A673 (cell line): Measurements from ENCODE around the gene CEP41.

ENCODE experiments used
- EZH2 ChIP-seq: fragments of 200-600 bp; sonication (generic); IDR thresholded peaks from 2 replicates; pipeline ENCODE4 v1.6.1; 2017; ENCODE audit warnings: borderline replicate concordance, low read depth, mild to moderate bottlenecking, mixed read lengths, antibody characterized with exemption, low read length; ENCODE audit not compliant: poor library complexity, severe bottlenecking
- TF ChIP-seq, protein P1 (sequence below): fragments of 300-800, 200-600 bp; sonication (generic); conservative IDR thresholded peaks from 2 replicates; pipeline ENCODE4 v1.5.1; 2017; ENCODE audit warnings: low read depth, mild to moderate bottlenecking, antibody characterized with exemption, low read length, moderate library complexity, mixed read lengths

DNA sequence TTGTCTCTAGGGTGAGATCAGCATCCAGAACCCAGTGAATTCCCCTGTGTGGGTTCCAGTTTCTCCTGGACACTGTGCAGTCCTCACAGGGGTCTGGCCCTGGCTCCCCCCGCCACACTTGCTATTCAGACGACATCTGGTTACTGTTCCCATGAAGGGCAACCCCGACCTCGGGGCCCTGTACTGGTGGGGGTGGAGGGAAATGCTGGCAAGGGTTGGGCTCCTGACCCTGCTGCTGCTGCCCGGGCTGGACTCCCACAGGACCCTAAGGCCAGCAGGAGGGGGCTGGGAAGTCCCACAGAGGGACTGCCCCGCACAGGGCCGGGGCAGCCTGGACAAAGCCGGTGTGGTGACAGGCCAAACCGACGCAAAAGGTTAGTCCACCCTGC is 61.3 kb downstream of the CEP41 start:
- TF ChIP-seq, protein P1, sequence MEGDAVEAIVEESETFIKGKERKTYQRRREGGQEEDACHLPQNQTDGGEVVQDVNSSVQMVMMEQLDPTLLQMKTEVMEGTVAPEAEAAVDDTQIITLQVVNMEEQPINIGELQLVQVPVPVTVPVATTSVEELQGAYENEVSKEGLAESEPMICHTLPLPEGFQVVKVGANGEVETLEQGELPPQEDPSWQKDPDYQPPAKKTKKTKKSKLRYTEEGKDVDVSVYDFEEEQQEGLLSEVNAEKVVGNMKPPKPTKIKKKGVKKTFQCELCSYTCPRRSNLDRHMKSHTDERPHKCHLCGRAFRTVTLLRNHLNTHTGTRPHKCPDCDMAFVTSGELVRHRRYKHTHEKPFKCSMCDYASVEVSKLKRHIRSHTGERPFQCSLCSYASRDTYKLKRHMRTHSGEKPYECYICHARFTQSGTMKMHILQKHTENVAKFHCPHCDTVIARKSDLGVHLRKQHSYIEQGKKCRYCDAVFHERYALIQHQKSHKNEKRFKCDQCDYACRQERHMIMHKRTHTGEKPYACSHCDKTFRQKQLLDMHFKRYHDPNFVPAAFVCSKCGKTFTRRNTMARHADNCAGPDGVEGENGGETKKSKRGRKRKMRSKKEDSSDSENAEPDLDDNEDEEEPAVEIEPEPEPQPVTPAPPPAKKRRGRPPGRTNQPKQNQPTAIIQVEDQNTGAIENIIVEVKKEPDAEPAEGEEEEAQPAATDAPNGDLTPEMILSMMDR = no peak
- no peak for TF ChIP-seq EZH2
